Type B pancreatic cell (in vitro differentiated cells): ENCODE results near the gene MMP26. TPM values are rescaled to one million over a fixed set of nuclear protein-coding genes. Genes with fewer than 3 reads are reported as not detected.

Experiments used
- DNase-seq: peaks from one replicate; pipeline ENCODE4 v3.0.0; 2021; ENCODE audit warnings: mixed read lengths; ENCODE audit not compliant: unreplicated experiment; ENCODE audit errors: extremely low spot score
- H3K27ac Mint-ChIP-seq: 2 replicates; pipeline ENCODE4 v1.8.0; 2021; ENCODE audit warnings: mild to moderate bottlenecking, mixed read lengths
- H3K27me3 Mint-ChIP-seq: 2 replicates; pipeline ENCODE4 v1.8.0; 2021; ENCODE audit warnings: mixed read lengths
- H3K36me3 Mint-ChIP-seq: 2 replicates; pipeline ENCODE4 v1.8.0; 2021; ENCODE audit warnings: mixed read lengths
- H3K4me1 Mint-ChIP-seq: one replicate; pipeline ENCODE4 v1.8.0; 2021; ENCODE audit warnings: mixed read lengths; ENCODE audit not compliant: unreplicated experiment
- H3K4me3 Mint-ChIP-seq: 2 replicates; pipeline ENCODE4 v1.8.0; 2021; ENCODE audit warnings: mild to moderate bottlenecking, mixed read lengths
- H3K9me3 Mint-ChIP-seq: 2 replicates; pipeline ENCODE4 v1.8.0; 2021; ENCODE audit warnings: mixed read lengths
- total RNA-seq: library from RNA; stranded (reverse); gene quantifications from 2 replicates; pipeline ENCODE4 v1.2.1, GENCODE V29; 2021; ENCODE audit warnings: low replicate concordance
- TF ChIP-seq, protein P1 (sequence below): fragments of 200-600 bp; sonication (generic); conservative IDR thresholded peaks from 2 replicates; pipeline ENCODE4 v1.5.0; 2021; ENCODE audit warnings: antibody characterized with exemption, mild to moderate bottlenecking

The MMP26 gene
- total RNA-seq, 1 donor from 2014 or later = not detected

DNA sequence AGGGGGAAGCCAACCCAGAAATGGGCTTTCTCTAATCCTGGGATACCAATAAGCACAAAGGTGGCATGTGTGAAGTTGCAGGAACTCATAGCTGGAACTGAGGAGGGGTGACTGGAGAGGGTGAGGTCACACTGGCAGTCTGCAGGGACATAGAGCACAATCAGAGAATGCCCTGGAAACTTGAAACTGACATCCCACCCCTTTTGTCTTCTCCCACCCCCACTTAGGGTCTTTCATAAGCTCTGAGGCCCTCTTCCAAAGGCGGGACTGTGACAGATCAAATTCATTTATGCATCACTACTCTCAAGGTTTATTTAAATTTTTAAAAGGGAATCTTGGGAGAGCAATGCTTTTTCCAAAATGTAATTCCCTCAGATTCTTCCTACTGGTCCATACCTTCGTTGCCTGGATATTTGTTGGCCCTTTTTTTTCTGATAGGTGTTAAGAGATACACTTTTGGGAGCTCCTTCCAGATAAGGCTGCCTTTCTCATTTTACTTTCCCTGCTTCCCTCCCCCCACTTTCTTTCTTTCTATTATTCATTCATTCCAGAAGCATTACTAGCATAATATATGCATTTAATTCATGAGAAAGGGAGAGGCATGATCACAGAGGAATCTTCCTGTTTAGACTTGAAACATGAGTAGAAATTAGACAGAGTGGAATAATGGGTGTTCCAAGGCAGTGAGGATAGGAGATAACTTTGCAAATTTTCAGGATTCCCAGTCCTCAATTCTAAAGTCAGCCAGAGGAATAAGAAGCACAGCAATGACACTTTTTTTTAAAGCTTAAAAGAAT is 21.8 kb upstream of the MMP26 start:
- Mint-ChIP-seq H3K4me3 (no peak overlapping the region), H3K27me3 (no peaks in the 10 kb centered on the region), H3K4me1 (no peaks in the 10 kb centered on the region), H3K27ac (no peak overlapping the region), H3K9me3 (no peaks in the 10 kb centered on the region), H3K36me3 (no peaks in the 10 kb centered on the region)
- no peak for DNase-seq
- TF ChIP-seq, protein P1, sequence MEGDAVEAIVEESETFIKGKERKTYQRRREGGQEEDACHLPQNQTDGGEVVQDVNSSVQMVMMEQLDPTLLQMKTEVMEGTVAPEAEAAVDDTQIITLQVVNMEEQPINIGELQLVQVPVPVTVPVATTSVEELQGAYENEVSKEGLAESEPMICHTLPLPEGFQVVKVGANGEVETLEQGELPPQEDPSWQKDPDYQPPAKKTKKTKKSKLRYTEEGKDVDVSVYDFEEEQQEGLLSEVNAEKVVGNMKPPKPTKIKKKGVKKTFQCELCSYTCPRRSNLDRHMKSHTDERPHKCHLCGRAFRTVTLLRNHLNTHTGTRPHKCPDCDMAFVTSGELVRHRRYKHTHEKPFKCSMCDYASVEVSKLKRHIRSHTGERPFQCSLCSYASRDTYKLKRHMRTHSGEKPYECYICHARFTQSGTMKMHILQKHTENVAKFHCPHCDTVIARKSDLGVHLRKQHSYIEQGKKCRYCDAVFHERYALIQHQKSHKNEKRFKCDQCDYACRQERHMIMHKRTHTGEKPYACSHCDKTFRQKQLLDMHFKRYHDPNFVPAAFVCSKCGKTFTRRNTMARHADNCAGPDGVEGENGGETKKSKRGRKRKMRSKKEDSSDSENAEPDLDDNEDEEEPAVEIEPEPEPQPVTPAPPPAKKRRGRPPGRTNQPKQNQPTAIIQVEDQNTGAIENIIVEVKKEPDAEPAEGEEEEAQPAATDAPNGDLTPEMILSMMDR = no peak

GRCh38 chr11:4684631-4685285 is 19.8 kb upstream of the MMP26 start:
- Mint-ChIP-seq H3K27ac (no peak overlapping the region), H3K36me3 (no peaks in the 10 kb centered on the region), H3K4me1 (no peaks in the 10 kb centered on the region), H3K4me3 (no peak overlapping the region), H3K9me3 (no peaks in the 10 kb centered on the region), H3K27me3 (no peaks in the 10 kb centered on the region)
- TF ChIP-seq, protein P1 = no peak
- no peak for DNase-seq

GRCh38 chr11:4695442-4695841 is 9.1 kb upstream of the MMP26 start:
- peaks cover 3% of the 10 kb centered on the region for H3K27me3 Mint-ChIP-seq
- no peaks in the 10 kb centered on the region for H3K9me3 Mint-ChIP-seq
- no peak overlapping the region for H3K27ac Mint-ChIP-seq
- H3K4me1 Mint-ChIP-seq = no peaks in the 10 kb centered on the region
- H3K4me3 Mint-ChIP-seq = no peak overlapping the region
- H3K36me3 Mint-ChIP-seq = no peaks in the 10 kb centered on the region
- TF ChIP-seq, protein P1 = no peak
- no peak for DNase-seq

- Mint-ChIP-seq H3K4me1 (no peaks in the 10 kb centered on the region), H3K27ac (no peak within 1 kb of the TSS), H3K4me3 (no peak within 1 kb of the TSS), H3K27me3 (no peaks in the 10 kb centered on the region), H3K9me3 (no peaks in the 10 kb centered on the region), H3K36me3 (no peaks in the 10 kb centered on the region)
- TF ChIP-seq, protein P1 = no peak
- DNase-seq = no peak
Observed at GRCh38 chr11:4697585-4697984, 7.0 kb upstream of the MMP26 start, which contains the start of gene OR51E2. Gene OR51E2, minus strand, starts transcription at chr11:4697853. Its CDS starts 15,142 bp downstream, at chr11:4682711.

- Mint-ChIP-seq H3K9me3 (no peaks in the 10 kb centered on the region), H3K27ac (no peak overlapping the region), H3K4me1 (peaks cover 8% of the 10 kb centered on the region), H3K36me3 (no peaks in the 10 kb centered on the region), H3K27me3 (no peaks in the 10 kb centered on the region), H3K4me3 (no peak overlapping the region)
- no peak for DNase-seq
- TF ChIP-seq, protein P1 = no peak
Observed at GRCh38 chr11:4699697-4700435, 4.7 kb upstream of the MMP26 start.
